GM08714 (cell line): ENCODE measurements around the gene TLE7.

ENCODE experiments used
- H3K4me3 ChIP-seq: fragments of 200-500 bp; sonication (Bioruptor generic); 2 replicates; pipeline ENCODE4 v1.5.1; 2014; ENCODE audit warnings: mild to moderate bottlenecking, low read length, inconsistent platforms
- ZNF274 ChIP-seq: IDR thresholded peaks from 2 replicates; pipeline ENCODE4 v1.6.1; 2012; ENCODE audit warnings: mild to moderate bottlenecking, low read depth, low read length

Gene TLE7

GRCh38 chr16:71384073-71384724 lies 57.7 kb downstream of the TLE7 start:
- TF ChIP-seq ZNF274: no peak
- H3K4me3 ChIP-seq: no peak overlapping the region

- TF ChIP-seq ZNF274: no peak
- H3K4me3 ChIP-seq: no peak overlapping the region
Observed at GRCh38 chr16:71383054-71383773, 58.6 kb downstream of the TLE7 start.

GRCh38 chr16:71380831-71381230 lies 61.0 kb downstream of the TLE7 start:
- no peak for TF ChIP-seq ZNF274
- no peak overlapping the region for H3K4me3 ChIP-seq
